Measurements from ENCODE around the gene PROK2. TPM values are rescaled to one million over a fixed set of nuclear protein-coding genes. Genes with fewer than 3 reads are reported as not detected.

PROK2 gene
- total RNA-seq (2014; rRNA removed; shearing (Covaris generic)), result 0.89 and 2.1 TPM in 2 replicates
- 2.3 and 3.1 TPM in 2 replicates for polyA plus RNA-seq (2016; fragmentation: Nextera tagmentation; extraction: Ambion mirVana)
- long read RNA-seq, result 0 reads

GRCh38 chr3:71784914-71785531, at the start of gene PROK2:
TSS of gene PROK2 (minus strand) at chr3:71785148. CDS start at chr3:71785052, 96 bp downstream.
- no peak within 1 kb of the TSS for H3K27ac Mint-ChIP-seq
- TF ChIP-seq EZH2 (IDR thresholded peaks at IDR 0.05; ENCODE audit: low read depth, unreplicated experiment) (no peak), REST (IDR thresholded peaks at IDR 0.05; ENCODE audit: unreplicated experiment) (no peak), CTCF (conservative IDR thresholded peaks at IDR 0.05; ENCODE audit: low read depth in 2 of 2) (no peak), STAT1 (IDR thresholded peaks at IDR 0.05; ENCODE audit: unreplicated experiment) (no peak), NANOG (IDR thresholded peaks at IDR 0.05; ENCODE audit: borderline replicate concordance) (no peak), ZNF331 (CRISPR knock-in tag; IDR thresholded peaks at IDR 0.05; ENCODE audit: low read depth) (no peak), ZNF114 (CRISPR knock-in tag; IDR thresholded peaks at IDR 0.05) (no peak)
- H3K9me3 Mint-ChIP-seq, result no peaks in the 10 kb centered on the region
- peaks cover 43% of the 10 kb centered on the region for H3K4me1 Mint-ChIP-seq
- no peaks in the 10 kb centered on the region for H3K9me2 ChIP-seq (ENCODE audit: insufficient read depth)
- no peaks in the 10 kb centered on the region for H3K79me2 ChIP-seq (replicated peaks; ENCODE audit: insufficient read depth)
- no peak within 1 kb of the TSS for H3K27ac ChIP-seq (ENCODE audit: low read depth)
- peaks cover 57% of the 10 kb centered on the region for H3K4me1 ChIP-seq (ENCODE audit: insufficient read depth)
- no peaks in the 10 kb centered on the region; the same call in 2 of the 3 replicates for H3K36me3 Mint-ChIP-seq (ENCODE audit: low read depth)
- H3F3A ChIP-seq (replicated peaks; ENCODE audit: low read depth), result peaks cover 9% of the 10 kb centered on the region
- H3K4me3 ChIP-seq, result peak within 1 kb of the TSS; percentile 59
- peaks cover 52% of the 10 kb centered on the region for H3K27me3 Mint-ChIP-seq (ENCODE audit: insufficient read depth, low read depth, poor library complexity)
- no peaks in the 10 kb centered on the region; the same call in 1 of the 2 replicates for H3K36me3 ChIP-seq (ENCODE audit: insufficient read depth)
- peaks cover 69% of the 10 kb centered on the region for H3K27me3 ChIP-seq (ENCODE audit: insufficient read depth)
- DNase-seq (ENCODE audit: low spot score) (peak; percentile 77), ATAC-seq (peak; percentile 67)
- H3K4me3 Mint-ChIP-seq, result peak within 1 kb of the TSS; percentile 79
- H4K20me1 ChIP-seq (replicated peaks; ENCODE audit: insufficient read depth), result no peaks in the 10 kb centered on the region
- H2AFZ ChIP-seq, result peak within 1 kb of the TSS; percentile 69
- peak within 1 kb of the TSS; percentile 84 for H3K4me2 ChIP-seq

- Histone ChIP-seq H3K27me3 (ENCODE audit: insufficient read depth) (no peaks in the 10 kb centered on the region), H4K20me1 (replicated peaks; ENCODE audit: insufficient read depth) (no peaks in the 10 kb centered on the region), H3K79me2 (replicated peaks; ENCODE audit: insufficient read depth) (no peaks in the 10 kb centered on the region), H3K9me2 (ENCODE audit: insufficient read depth) (no peaks in the 10 kb centered on the region), H3K4me2 (no peak overlapping the region), H3K4me3 (no peak overlapping the region), H3K27ac (ENCODE audit: low read depth) (no peak overlapping the region), H3K36me3 (ENCODE audit: insufficient read depth) (no peaks in the 10 kb centered on the region), H3K4me1 (ENCODE audit: insufficient read depth) (no peaks in the 10 kb centered on the region), H2AFZ (no peak overlapping the region), H3F3A (replicated peaks; ENCODE audit: low read depth) (no peaks in the 10 kb centered on the region)
- Mint-ChIP-seq H3K4me3 (no peak overlapping the region), H3K27ac (no peak overlapping the region), H3K27me3 (ENCODE audit: insufficient read depth, low read depth, poor library complexity) (no peaks in the 10 kb centered on the region), H3K9me3 (no peaks in the 10 kb centered on the region), H3K36me3 (ENCODE audit: low read depth) (no peaks in the 10 kb centered on the region), H3K4me1 (peaks cover 4% of the 10 kb centered on the region; the same call in 2 of the 3 replicates)
- ATAC-seq (no peak), DNase-seq (ENCODE audit: low spot score) (no peak)
- TF ChIP-seq CTCF (conservative IDR thresholded peaks at IDR 0.05; ENCODE audit: low read depth in 2 of 2) (no peak), EZH2 (IDR thresholded peaks at IDR 0.05; ENCODE audit: low read depth, unreplicated experiment) (no peak), CREB1 (CRISPR knock-in tag; IDR thresholded peaks at IDR 0.05; ENCODE audit: low read depth) (no peak), REST (IDR thresholded peaks at IDR 0.05; ENCODE audit: unreplicated experiment) (no peak), NANOG (IDR thresholded peaks at IDR 0.05; ENCODE audit: borderline replicate concordance) (no peak)
These were observed 46.7 kb upstream of the PROK2 start for GRCh38 chr3:71831599-71831998.
